ENCODE results near the gene CFAP73. TPM values are rescaled to one million over a fixed set of nuclear protein-coding genes. Genes with fewer than 3 reads are reported as not detected.

The CFAP73 gene
- total RNA-seq, 2 donors from 2014 or later: not detected

GRCh38 chr12:113154351-113154973, 4.9 kb downstream of the CFAP73 start:
- peak; percentile 90 for DNase-seq
- peaks cover 12% of the 10 kb centered on the region for H3K36me3 ChIP-seq (ENCODE audit: control insufficient read depth, insufficient read depth, low read length)
- no peak overlapping the region for H3K4me3 ChIP-seq (ENCODE audit: low read length)
- peaks cover 2% of the 10 kb centered on the region for H3K4me1 ChIP-seq (ENCODE audit: control insufficient read depth, insufficient read depth, low read length)
- H3K9me3 ChIP-seq (ENCODE audit: control insufficient read depth, low read length): no peaks in the 10 kb centered on the region
- 13 to 19% methylated on average over 27 to 51 of the region's 51 CpGs for WGBS, 2 experiments (ENCODE audit: insufficient coverage in 1 of 2, insufficient read length in 1 of 2)
- H3K27me3 ChIP-seq (ENCODE audit: control insufficient read depth, insufficient read depth, low read length, poor library complexity, severe bottlenecking): peaks cover 62% of the 10 kb centered on the region
- Mint-ChIP-seq H3K4me3 (no peak overlapping the region), H3K9me3 (no peaks in the 10 kb centered on the region), H3K27me3 (ENCODE audit: insufficient read depth) (peaks cover 62% of the 10 kb centered on the region), H3K4me1 (peaks cover 5% of the 10 kb centered on the region), H3K36me3 (ENCODE audit: low read depth) (peaks cover 14% of the 10 kb centered on the region), H3K27ac (no peak overlapping the region)
- TF ChIP-seq, protein P1, sequence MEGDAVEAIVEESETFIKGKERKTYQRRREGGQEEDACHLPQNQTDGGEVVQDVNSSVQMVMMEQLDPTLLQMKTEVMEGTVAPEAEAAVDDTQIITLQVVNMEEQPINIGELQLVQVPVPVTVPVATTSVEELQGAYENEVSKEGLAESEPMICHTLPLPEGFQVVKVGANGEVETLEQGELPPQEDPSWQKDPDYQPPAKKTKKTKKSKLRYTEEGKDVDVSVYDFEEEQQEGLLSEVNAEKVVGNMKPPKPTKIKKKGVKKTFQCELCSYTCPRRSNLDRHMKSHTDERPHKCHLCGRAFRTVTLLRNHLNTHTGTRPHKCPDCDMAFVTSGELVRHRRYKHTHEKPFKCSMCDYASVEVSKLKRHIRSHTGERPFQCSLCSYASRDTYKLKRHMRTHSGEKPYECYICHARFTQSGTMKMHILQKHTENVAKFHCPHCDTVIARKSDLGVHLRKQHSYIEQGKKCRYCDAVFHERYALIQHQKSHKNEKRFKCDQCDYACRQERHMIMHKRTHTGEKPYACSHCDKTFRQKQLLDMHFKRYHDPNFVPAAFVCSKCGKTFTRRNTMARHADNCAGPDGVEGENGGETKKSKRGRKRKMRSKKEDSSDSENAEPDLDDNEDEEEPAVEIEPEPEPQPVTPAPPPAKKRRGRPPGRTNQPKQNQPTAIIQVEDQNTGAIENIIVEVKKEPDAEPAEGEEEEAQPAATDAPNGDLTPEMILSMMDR (conservative IDR thresholded peaks at IDR 0.05): no peak
- no peak overlapping the region for H3K27ac ChIP-seq (ENCODE audit: low read depth, low read length)
- no peak overlapping the region for H3K9ac ChIP-seq (ENCODE audit: extremely low read depth, low read length, poor library complexity, severe bottlenecking)

DNA sequence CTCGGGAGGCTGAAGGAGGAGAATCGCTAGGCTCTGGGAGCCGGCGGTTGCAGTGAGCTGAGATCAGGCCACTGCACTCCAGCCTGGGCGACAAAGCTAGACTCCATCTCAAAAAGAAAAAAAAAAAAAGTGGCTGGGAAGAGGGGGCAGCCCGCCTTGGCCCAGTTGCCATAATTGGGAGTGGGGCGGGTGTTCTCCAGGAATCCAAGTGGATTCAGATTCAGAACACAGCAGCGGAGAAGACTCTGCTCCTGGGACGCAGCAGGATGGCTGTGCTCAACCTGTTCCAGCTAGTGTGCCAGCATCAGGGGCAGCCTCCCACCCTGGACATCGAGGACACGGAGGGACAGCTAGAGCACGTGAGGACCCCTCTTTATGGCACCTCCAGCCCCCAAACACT, 5.5 kb downstream of the CFAP73 start:
- H3K9me3 Mint-ChIP-seq: no peaks in the 10 kb centered on the region
- TF ChIP-seq, protein P1 (conservative IDR thresholded peaks at IDR 0.05): no peak
- H3K4me3 Mint-ChIP-seq: no peak overlapping the region
- peaks cover 57% of the 10 kb centered on the region for H3K27me3 Mint-ChIP-seq (ENCODE audit: insufficient read depth)
- peaks cover 18% of the 10 kb centered on the region for H3K36me3 Mint-ChIP-seq (ENCODE audit: low read depth)
- H3K9me3 ChIP-seq (ENCODE audit: control insufficient read depth, low read length): no peaks in the 10 kb centered on the region
- H3K36me3 ChIP-seq (ENCODE audit: control insufficient read depth, insufficient read depth, low read length): peaks cover 18% of the 10 kb centered on the region
- H3K27me3 ChIP-seq (ENCODE audit: control insufficient read depth, insufficient read depth, low read length, poor library complexity, severe bottlenecking): peaks cover 59% of the 10 kb centered on the region
- peak; percentile 51 for DNase-seq
- H3K4me1 Mint-ChIP-seq: no peaks in the 10 kb centered on the region
- 86 to 93% methylated on average over 3 to 12 of the region's 12 CpGs for WGBS, 2 experiments (ENCODE audit: insufficient coverage in 1 of 2, insufficient read length in 1 of 2)
- no peak overlapping the region for H3K9ac ChIP-seq (ENCODE audit: extremely low read depth, low read length, poor library complexity, severe bottlenecking)
- H3K4me3 ChIP-seq (ENCODE audit: low read length): no peak overlapping the region
- no peaks in the 10 kb centered on the region for H3K4me1 ChIP-seq (ENCODE audit: control insufficient read depth, insufficient read depth, low read length)
- no peak overlapping the region for H3K27ac ChIP-seq (ENCODE audit: low read depth, low read length)
- H3K27ac Mint-ChIP-seq: no peak overlapping the region

DNA sequence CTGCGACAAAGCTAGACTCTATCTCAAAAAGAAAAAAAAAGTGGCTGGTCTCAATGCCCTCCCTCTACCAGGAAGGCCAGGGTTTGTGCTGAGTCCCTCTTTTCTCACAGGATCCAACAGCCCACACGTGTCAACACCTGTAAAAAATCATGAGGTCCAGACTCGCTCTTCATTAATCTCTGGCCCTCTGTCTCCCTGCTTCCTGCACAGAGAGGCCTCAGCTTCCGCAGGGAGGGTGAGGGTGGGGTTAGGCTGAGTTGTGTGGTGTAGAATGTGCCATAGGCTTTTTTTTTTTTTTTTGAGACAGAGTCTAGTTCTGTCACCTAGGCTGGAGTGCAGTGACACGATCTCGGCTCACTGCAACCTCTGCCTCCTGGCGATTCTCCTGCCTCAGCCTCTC, 6.1 kb downstream of the CFAP73 start:
- Histone ChIP-seq H3K9me3 (ENCODE audit: control insufficient read depth, low read length) (no peaks in the 10 kb centered on the region), H3K4me1 (ENCODE audit: control insufficient read depth, insufficient read depth, low read length) (no peaks in the 10 kb centered on the region), H3K4me3 (ENCODE audit: low read length) (no peak overlapping the region), H3K9ac (ENCODE audit: extremely low read depth, low read length, poor library complexity, severe bottlenecking) (no peak overlapping the region), H3K36me3 (ENCODE audit: control insufficient read depth, insufficient read depth, low read length) (peaks cover 24% of the 10 kb centered on the region), H3K27ac (ENCODE audit: low read depth, low read length) (no peak overlapping the region), H3K27me3 (ENCODE audit: control insufficient read depth, insufficient read depth, low read length, poor library complexity, severe bottlenecking) (peaks cover 53% of the 10 kb centered on the region)
- H3K36me3 Mint-ChIP-seq (ENCODE audit: low read depth): peaks cover 22% of the 10 kb centered on the region
- H3K4me3 Mint-ChIP-seq: no peak overlapping the region
- no peaks in the 10 kb centered on the region for H3K9me3 Mint-ChIP-seq
- DNase-seq: no peak
- no peaks in the 10 kb centered on the region for H3K4me1 Mint-ChIP-seq
- peaks cover 52% of the 10 kb centered on the region for H3K27me3 Mint-ChIP-seq (ENCODE audit: insufficient read depth)
- TF ChIP-seq, protein P1 (conservative IDR thresholded peaks at IDR 0.05): no peak
- no peak overlapping the region for H3K27ac Mint-ChIP-seq
- 92 to 94% methylated on average over 2 to 7 of the region's 7 CpGs for WGBS, 2 experiments (ENCODE audit: insufficient coverage in 1 of 2, insufficient read length in 1 of 2)

Data from endodermal cell (in vitro differentiated cells).